ENCODE results near the gene SULT2A1.

- TF ChIP-seq CTCF (IDR thresholded peaks at IDR 0.05 in 8 of 11, conservative IDR thresholded peaks at IDR 0.05 in 3 of 11) (no peak), POLR2A (IDR thresholded peaks at IDR 0.05) (no peak)
These were observed 4.9 kb upstream of the SULT2A1 start for GRCh38 chr19:47890865-47891621.

Data from spleen (tissue), 7 donors.